Psoas muscle (tissue), 8 donors: Measurements from ENCODE around the gene MUC20. TPM values are rescaled to one million over a fixed set of nuclear protein-coding genes. Genes with fewer than 3 reads are reported as not detected.
A peak's percentile ranks its signal among the peaks of the same experiment; 100 is the strongest.
"Not testable (repeated sequence)": the region's sequence is repeated elsewhere in the genome, so short reads cannot be mapped to it uniquely, and the experiment has no call there.

Experiments
- ATAC-seq, 4 donors: fragments of 200-7000 bp; cut with Tn5 transposase; one replicate each; pipeline ENCODE4 v1.9.1; 2020; ENCODE audit warnings: moderate library complexity in 3 of 4, mild to moderate bottlenecking in 2 of 4
- DNase-seq, 2 donors: peaks; one replicate each; pipeline ENCODE4 v3.0.0-alpha.2; 2020
- H3K27ac ChIP-seq: fragments of 200-600 bp; one replicate; pipeline ENCODE4 v1.8.0; 2022
- H3K27me3 ChIP-seq, 3 donors: fragments of 200-600 bp in 1 of 3; one replicate each; pipeline versions ENCODE4 v1.6.1 to v1.8.0; 2013 to 2022; ENCODE audit warnings: low read length in 2 of 3, mild to moderate bottlenecking in 2 of 3, moderate library complexity in 1 of 3; ENCODE audit not compliant: insufficient read depth in 3 of 3
- H3K36me3 ChIP-seq, 2 donors: fragments of 200-600 bp in 1 of 2; one replicate each; pipeline versions ENCODE4 v1.6.1 to v1.8.0; 2013 to 2022; ENCODE audit warnings: low read depth in 1 of 2, mild to moderate bottlenecking in 1 of 2, moderate library complexity in 1 of 2; ENCODE audit not compliant: insufficient read depth in 1 of 2
- H3K4me1 ChIP-seq: fragments of 200-600 bp; one replicate; pipeline ENCODE4 v1.8.0; 2022
- H3K4me3 ChIP-seq: fragments of 200-600 bp; one replicate; pipeline ENCODE4 v1.8.0; 2022; ENCODE audit warnings: mild to moderate bottlenecking
- H3K9me3 ChIP-seq: fragments of 200-600 bp; one replicate; pipeline ENCODE4 v1.8.0; 2022
- CTCF ChIP-seq: fragments of 200-600 bp; IDR thresholded peaks from one replicate; pipeline ENCODE4 v1.8.0; 2022; ENCODE audit warnings: antibody characterized with exemption
- WGBS, 3 donors: extraction: QIAGEN DNeasy Blood & Tissue Kit; methylation state at CpG; one replicate each; pipeline versions ENCODE4 v1.1.6 to v1.1.7; 2013; 5-methylcytosine and 5-hydroxymethylcytosine counted together
- intact Hi-C, 2 donors: fragments of 100-400 bp; cut with DNase I; formaldehyde crosslinking; loops; one replicate each; pipeline versions ENCODE4 v1.11.0 to v1.14.2; 2022
- polyA plus RNA-seq, 3 donors: library from polyadenylated mRNA; stranded (reverse); fragments of 200-250 nt; gene quantifications; one replicate each; pipeline ENCODE4 v1.2.3, GENCODE V29; 2013
- total RNA-seq, 4 donors: library from RNA; stranded (reverse); fragmentation: NEBNext Ultra II Directional in 2 of 4; extraction: Animal tissue kit (Norgen Biotek cat#: 25700) in 2 of 4; gene quantifications; one replicate each; pipeline versions ENCODE4 v1.2.1 to v1.2.4, GENCODE V29; 2021 to 2023
- donor health status: healthy with polysubstance abuse.
- donor health status: DM: no; HTN: no; CAD: no; lungs with moderate emphysema.
- donor health status: Bipolar disorder and iron deficiency.
- donor health status: healthy.
- donor health status: DM: yes; HTN: yes; CAD: no.
- donor health status: DM: no; HTN: no; CAD: no.
- donor health status: DM: no; HTN: no; CAD: no.
- donor health status: DM: yes; HTN: yes; CAD: no.

The MUC20 gene
- total and polyA plus RNA-seq, 7 donors = 1.3 to 3.9 (median 1.5) TPM

- Histone ChIP-seq H3K27ac (no peak overlapping the region), H3K27me3 (no peaks in the 10 kb centered on the region), H3K4me1 (no peaks in the 10 kb centered on the region), H3K9me3 (no peaks in the 10 kb centered on the region), H3K4me3 (no peak overlapping the region), H3K36me3 (peaks cover 0 to 31% of the 10 kb centered on the region in 2 donors)
- WGBS, 3 donors = 38 to 59% (median 43%) methylated on average over 7 of the region's 7 CpGs
- ATAC-seq = no peak
- DNase-seq = no peak
- intact Hi-C loops = loop anchor here in 1 of 2 donors (2.0 kb wide), 1 partner anchor 17 kb away; no protein-coding TSS in a partner anchor
- no peak for TF ChIP-seq CTCF
These were observed 6.9 kb downstream of the MUC20 start for GRCh38 chr3:195727606-195728195.

GRCh38 chr3:195728789-195729188, 8.0 kb downstream of the MUC20 start:
- intact Hi-C loops = loop anchor here in 1 of 2 donors (2.0 kb wide), 1 partner anchor 16 kb away; no protein-coding TSS in a partner anchor
- 94 to 98% (median 94%) methylated on average over 3 to 4 of the region's 5 CpGs for WGBS, 3 donors
- H3K36me3 ChIP-seq = peaks cover 0 to 42% of the 10 kb centered on the region in 2 donors
- H3K4me1 ChIP-seq, H3K27me3 ChIP-seq, ATAC-seq, H3K27ac ChIP-seq, DNase-seq, H3K9me3 ChIP-seq, H3K4me3 ChIP-seq: not testable (repeated sequence)

GRCh38 chr3:195729476-195730251, 8.9 kb downstream of the MUC20 start:
- Histone ChIP-seq H3K4me3 (no peak overlapping the region), H3K27me3 (no peaks in the 10 kb centered on the region), H3K27ac (no peak overlapping the region), H3K9me3 (no peaks in the 10 kb centered on the region), H3K4me1 (no peaks in the 10 kb centered on the region), H3K36me3 (peaks cover 0 to 49% of the 10 kb centered on the region in 2 donors)
- TF ChIP-seq CTCF = no peak
- WGBS, 3 donors = 82 to 90% (median 87%) methylated on average over 18 of the region's 18 CpGs
- intact Hi-C loops = loop anchor here in 1 of 2 donors (2.0 kb wide), 1 partner anchor 15 kb away; no protein-coding TSS in a partner anchor
- DNase-seq (no peak), ATAC-seq (no peak)

- 88 to 96% (median 91%) methylated on average over 11 of the region's 11 CpGs for WGBS, 3 donors
- no peak for TF ChIP-seq CTCF
- DNase-seq (no peak), ATAC-seq (no peak)
- no peak overlapping the region for H3K27ac ChIP-seq
- no peaks in the 10 kb centered on the region for H3K4me1 ChIP-seq
- H3K9me3 ChIP-seq = no peaks in the 10 kb centered on the region
- H3K27me3 ChIP-seq = no peaks in the 10 kb centered on the region
- peaks cover 0 to 65% of the 10 kb centered on the region in 2 donors for H3K36me3 ChIP-seq
- H3K4me3 ChIP-seq = no peak overlapping the region
- intact Hi-C loops = no loop called here
These were observed 10.7 kb downstream of the MUC20 start for GRCh38 chr3:195731356-195731905.

GRCh38 chr3:195732940-195733339, 12.2 kb downstream of the MUC20 start:
- H3K36me3 ChIP-seq = peaks cover 0 to 78% of the 10 kb centered on the region in 2 donors

More at GRCh38 chr3:195732940-195733339, 12.2 kb downstream of the MUC20 start:
- Histone ChIP-seq H3K27me3 (no peaks in the 10 kb centered on the region), H3K4me1 (no peaks in the 10 kb centered on the region), H3K9me3 (no peaks in the 10 kb centered on the region), H3K27ac (no peak overlapping the region), H3K4me3 (no peak overlapping the region)
- intact Hi-C loops = no loop called here
- no peak for TF ChIP-seq CTCF
- DNase-seq = no peak
- WGBS, 3 donors = 45 to 54% (median 51%) methylated on average over 12 of the region's 12 CpGs
- peak in 3 of 4 donors; percentile 22 to 51 (median 48) for ATAC-seq
